ENCODE data around the gene GALNT15.

GALNT15 gene

GRCh38 chr3:16174389-16174788 is at the start of gene GALNT15:
Gene GALNT15 (plus strand): TSS chr3:16174680. CDS start chr3:16175152, 472 bp downstream.
- peak; percentile 87 for DNase-seq (ENCODE audit: low spot score)

- DNase-seq (ENCODE audit: low spot score): no peak
These were observed 47.8 kb upstream of the GALNT15 start for GRCh38 chr3:16126634-16127033.

- DNase-seq (ENCODE audit: low spot score): no peak
These were observed 47.2 kb upstream of the GALNT15 start for GRCh38 chr3:16127249-16127648.

- no peak for DNase-seq (ENCODE audit: low spot score)
These were observed 44.4 kb upstream of the GALNT15 start for GRCh38 chr3:16130066-16130465.

- DNase-seq (ENCODE audit: low spot score): no peak
These were observed 42.3 kb upstream of the GALNT15 start for GRCh38 chr3:16132190-16132589.

- no peak for DNase-seq (ENCODE audit: low spot score)
These were observed 41.6 kb upstream of the GALNT15 start for GRCh38 chr3:16132928-16133327.

GRCh38 chr3:16134173-16134928 is 40.1 kb upstream of the GALNT15 start:
- no peak for DNase-seq (ENCODE audit: low spot score)

GRCh38 chr3:16136055-16136454 is 38.4 kb upstream of the GALNT15 start:
- peak; percentile 35 for DNase-seq (ENCODE audit: low spot score)

GRCh38 chr3:16137044-16137443 is 37.4 kb upstream of the GALNT15 start:
- no peak for DNase-seq (ENCODE audit: low spot score)

GRCh38 chr3:16137977-16138376 is 36.5 kb upstream of the GALNT15 start:
- DNase-seq (ENCODE audit: low spot score): no peak

GRCh38 chr3:16140116-16140893 is 34.2 kb upstream of the GALNT15 start:
- DNase-seq (ENCODE audit: low spot score): no peak

GRCh38 chr3:16140894-16141285 is 33.6 kb upstream of the GALNT15 start:
- DNase-seq (ENCODE audit: low spot score): no peak

- no peak for DNase-seq (ENCODE audit: low spot score)
These were observed 32.0 kb upstream of the GALNT15 start for GRCh38 chr3:16142350-16143025.

- no peak for DNase-seq (ENCODE audit: low spot score)
These were observed 30.5 kb upstream of the GALNT15 start for GRCh38 chr3:16143861-16144447.

GRCh38 chr3:16145176-16145575 is 29.3 kb upstream of the GALNT15 start:
- no peak for DNase-seq (ENCODE audit: low spot score)

GRCh38 chr3:16146015-16146730 is 28.3 kb upstream of the GALNT15 start:
- DNase-seq (ENCODE audit: low spot score): no peak

GRCh38 chr3:16147220-16147994 is 27.1 kb upstream of the GALNT15 start:
- no peak for DNase-seq (ENCODE audit: low spot score)

GRCh38 chr3:16148213-16148612 is 26.3 kb upstream of the GALNT15 start:
- DNase-seq (ENCODE audit: low spot score): no peak

GRCh38 chr3:16148783-16149182 is 25.7 kb upstream of the GALNT15 start:
- DNase-seq (ENCODE audit: low spot score): peak; percentile 33

- DNase-seq (ENCODE audit: low spot score): no peak
These were observed 24.2 kb upstream of the GALNT15 start for GRCh38 chr3:16150285-16150684.

GRCh38 chr3:16151109-16151508 is 23.4 kb upstream of the GALNT15 start:
- DNase-seq (ENCODE audit: low spot score): no peak
